ENCODE data around the gene SDCCAG8. TPM values are rescaled to one million over a fixed set of nuclear protein-coding genes. Genes with fewer than 3 reads are reported as not detected.

Gene SDCCAG8
- total RNA-seq, 1 donor, result 42.7 TPM

- no peak for DNase-seq (ENCODE audit: insufficient read length, low spot score, missing footprints)
- Histone ChIP-seq H3K27me3 (ENCODE audit: insufficient read depth, low read length) (no peaks in the 10 kb centered on the region), H4K20me1 (ENCODE audit: insufficient read depth, low read length) (peaks cover 58% of the 10 kb centered on the region), H3K27ac (ENCODE audit: low read depth, low read length) (no peak overlapping the region), H3K4me2 (ENCODE audit: insufficient read depth, low read length) (no peak overlapping the region), H3K79me2 (ENCODE audit: insufficient read depth, low read length) (peaks cover 97% of the 10 kb centered on the region), H3K36me3 (ENCODE audit: insufficient read depth, low read length) (peaks cover 19% of the 10 kb centered on the region), H3K4me3 (ENCODE audit: insufficient read depth, low read length) (no peak overlapping the region), H3K4me1 (ENCODE audit: insufficient read depth, low read length) (no peaks in the 10 kb centered on the region), H3K9me3 (ENCODE audit: low read depth, low read length) (peaks cover 9% of the 10 kb centered on the region), H2AFZ (ENCODE audit: low read length) (no peak overlapping the region)
- no peak for TF ChIP-seq CTCF (IDR thresholded peaks at IDR 0.05; ENCODE audit: extremely low read depth, low read depth, low read length)
Measured at GRCh38 chr1:243229526-243229925, 26.3 kb upstream of the SDCCAG8 start.

GRCh38 chr1:243230914-243231313 lies 24.9 kb upstream of the SDCCAG8 start:
- no peaks in the 10 kb centered on the region for H3K27me3 ChIP-seq (ENCODE audit: insufficient read depth, low read length)
- H4K20me1 ChIP-seq (ENCODE audit: insufficient read depth, low read length), result peaks cover 68% of the 10 kb centered on the region
- H3K36me3 ChIP-seq (ENCODE audit: insufficient read depth, low read length), result peaks cover 15% of the 10 kb centered on the region
- no peak overlapping the region for H3K4me2 ChIP-seq (ENCODE audit: insufficient read depth, low read length)
- TF ChIP-seq CTCF (IDR thresholded peaks at IDR 0.05; ENCODE audit: extremely low read depth, low read depth, low read length), result no peak
- peaks cover 9% of the 10 kb centered on the region for H3K9me3 ChIP-seq (ENCODE audit: low read depth, low read length)
- H3K27ac ChIP-seq (ENCODE audit: low read depth, low read length), result no peak overlapping the region
- DNase-seq (ENCODE audit: insufficient read length, low spot score, missing footprints), result no peak
- H3K4me3 ChIP-seq (ENCODE audit: insufficient read depth, low read length), result no peak overlapping the region
- H2AFZ ChIP-seq (ENCODE audit: low read length), result no peak overlapping the region
- peaks cover 6% of the 10 kb centered on the region for H3K4me1 ChIP-seq (ENCODE audit: insufficient read depth, low read length)
- H3K79me2 ChIP-seq (ENCODE audit: insufficient read depth, low read length), result peaks cover 98% of the 10 kb centered on the region

- peaks cover 56% of the 10 kb centered on the region for H4K20me1 ChIP-seq (ENCODE audit: insufficient read depth, low read length)
- no peak for DNase-seq (ENCODE audit: insufficient read length, low spot score, missing footprints)
- H3K4me1 ChIP-seq (ENCODE audit: insufficient read depth, low read length), result peaks cover 6% of the 10 kb centered on the region
- no peak overlapping the region for H3K4me3 ChIP-seq (ENCODE audit: insufficient read depth, low read length)
- peaks cover 9% of the 10 kb centered on the region for H3K9me3 ChIP-seq (ENCODE audit: low read depth, low read length)
- H3K27me3 ChIP-seq (ENCODE audit: insufficient read depth, low read length), result no peaks in the 10 kb centered on the region
- no peak for TF ChIP-seq CTCF (IDR thresholded peaks at IDR 0.05; ENCODE audit: extremely low read depth, low read depth, low read length)
- H3K79me2 ChIP-seq (ENCODE audit: insufficient read depth, low read length), result peaks cover 100% of the 10 kb centered on the region
- H3K36me3 ChIP-seq (ENCODE audit: insufficient read depth, low read length), result peaks cover 25% of the 10 kb centered on the region
- H3K27ac ChIP-seq (ENCODE audit: low read depth, low read length), result no peak overlapping the region
- H3K4me2 ChIP-seq (ENCODE audit: insufficient read depth, low read length), result no peak overlapping the region
- H2AFZ ChIP-seq (ENCODE audit: low read length), result no peak overlapping the region
Measured at GRCh38 chr1:243233908-243234307, 21.9 kb upstream of the SDCCAG8 start.

GRCh38 chr1:243234978-243235647 lies 20.7 kb upstream of the SDCCAG8 start:
- Histone ChIP-seq H3K79me2 (ENCODE audit: insufficient read depth, low read length) (peaks cover 100% of the 10 kb centered on the region), H3K4me1 (ENCODE audit: insufficient read depth, low read length) (peaks cover 6% of the 10 kb centered on the region), H2AFZ (ENCODE audit: low read length) (no peak overlapping the region), H3K4me2 (ENCODE audit: insufficient read depth, low read length) (no peak overlapping the region), H3K9me3 (ENCODE audit: low read depth, low read length) (peaks cover 9% of the 10 kb centered on the region), H3K27ac (ENCODE audit: low read depth, low read length) (peak overlapping the region; percentile 27), H3K27me3 (ENCODE audit: insufficient read depth, low read length) (no peaks in the 10 kb centered on the region), H4K20me1 (ENCODE audit: insufficient read depth, low read length) (peaks cover 45% of the 10 kb centered on the region), H3K4me3 (ENCODE audit: insufficient read depth, low read length) (no peak overlapping the region), H3K36me3 (ENCODE audit: insufficient read depth, low read length) (peaks cover 20% of the 10 kb centered on the region)
- no peak for DNase-seq (ENCODE audit: insufficient read length, low spot score, missing footprints)
- TF ChIP-seq CTCF (IDR thresholded peaks at IDR 0.05; ENCODE audit: extremely low read depth, low read depth, low read length), result no peak
